ENCODE data around the gene ABCG4. TPM values are rescaled to one million over a fixed set of nuclear protein-coding genes. Genes with fewer than 3 reads are reported as not detected.

ABCG4 gene
- total and polyA plus RNA-seq, 2 of the 8 experiments (the other 6 are each of a cell fraction or from before 2014, with no cell fraction given) = 1.8 to 2.3 TPM

- Histone ChIP-seq H3K27me3 (replicated peaks in 1 of 4; ENCODE audit: control insufficient read depth in 3 of 4, extremely low read depth in 1 of 4, insufficient read depth in 3 of 4, low read length in 3 of 4) (no peaks in the 10 kb centered on the region), H2BK15ac (ENCODE audit: low read length) (no peak overlapping the region), H3K18ac (ENCODE audit: extremely low read depth, low read length) (no peak overlapping the region), H4K8ac (ENCODE audit: extremely low read depth, insufficient read depth, low read length) (no peak overlapping the region), H3K4me1 (replicated peaks in 1 of 4; ENCODE audit: control insufficient read depth in 3 of 4, insufficient read depth in 4 of 4, low read length in 3 of 4) (peaks cover 3 to 11% (median 5%) of the 10 kb centered on the region in 4 experiments; a peak in 6 of 7 replicates), H3K4ac (replicated peaks; ENCODE audit: insufficient read length, low read depth, low read length) (no peak overlapping the region), H3K79me2 (ENCODE audit: control insufficient read depth in 1 of 2, insufficient read depth in 2 of 2, low read length in 2 of 2) (peaks cover 0 to 18% of the 10 kb centered on the region in 2 experiments; a peak in 3 of 4 replicates), H3K4me2 (ENCODE audit: insufficient read depth in 1 of 2, low read depth in 2 of 2, low read length in 2 of 2) (peak overlapping the region in 1 of 2 experiments; percentile 92; a peak in 1 of 4 replicates), H2AK5ac (ENCODE audit: low read depth, low read length) (no peak overlapping the region), H3K23ac (ENCODE audit: insufficient read length) (no peak overlapping the region), H3K36me3 (ENCODE audit: control insufficient read depth in 2 of 4, insufficient read depth in 4 of 4, low read length in 3 of 4) (peaks cover 5 to 24% (median 16%) of the 10 kb centered on the region in 4 experiments; a peak in 6 of 8 replicates), H3K14ac (ENCODE audit: insufficient read length) (no peak overlapping the region), H2BK120ac (replicated peaks; ENCODE audit: low read depth, low read length) (no peak overlapping the region), H3K23me2 (ENCODE audit: low read depth, low read length) (peaks cover 17% of the 10 kb centered on the region), H4K20me1 (replicated peaks in 1 of 2; ENCODE audit: control insufficient read depth in 1 of 2, insufficient read depth in 2 of 2, low read length in 2 of 2) (peaks cover 0 to 2% of the 10 kb centered on the region in 2 experiments), H3K4me3 (ENCODE audit: extremely low read depth in 1 of 4, insufficient read depth in 2 of 4, low read depth in 3 of 4, low read length in 4 of 4) (no peak overlapping the region), H4K91ac (replicated peaks; ENCODE audit: insufficient read length, low read length) (no peak overlapping the region), H3K56ac (replicated peaks; ENCODE audit: insufficient read length, low read depth, low read length) (no peak overlapping the region), H3K27ac (ENCODE audit: low read depth, low read length) (no peak overlapping the region), H2BK5ac (ENCODE audit: low read depth, low read length) (no peak overlapping the region), H2AFZ (ENCODE audit: low read length) (no peak overlapping the region), H3K9me3 (ENCODE audit: insufficient read depth in 2 of 2, low read depth in 1 of 2, low read length in 1 of 2) (no peaks in the 10 kb centered on the region), H2BK12ac (ENCODE audit: low read depth, low read length) (no peak overlapping the region), H2BK20ac (ENCODE audit: low read length) (no peak overlapping the region), H3K9ac (replicated peaks in 1 of 4; ENCODE audit: extremely low read depth in 1 of 4, low read depth in 3 of 4, low read length in 3 of 4) (no peak overlapping the region), H4K5ac (ENCODE audit: insufficient read length, low read depth, low read length) (no peak overlapping the region), H3K79me1 (ENCODE audit: low read depth, low read length) (peaks cover 7% of the 10 kb centered on the region)
- FAIRE-seq = no peak
- DNase-seq (ENCODE audit: low read depth in 1 of 2, low spot score in 2 of 2) = no peak
- ChIA-PET POLR2A (ENCODE audit: partially characterized antibody) (interaction anchor here (8.6 kb wide), 1 partner anchor 15 kb away, joined by 141 read pairs; the partner anchor contains the start of gene HMBS), CTCF (ENCODE audit: partially characterized antibody) (interaction anchor here (0.7 to 2.8 kb wide), 12 partner anchors 9 to 308 kb away, joined by 3 to 11 read pairs (median 4); no protein-coding TSS in a partner anchor)
- WGBS, 2 experiments (ENCODE audit: extremely low coverage in 1 of 2, insufficient coverage in 1 of 2, insufficient read length in 1 of 2, insufficient replicate concordance in 2 of 2, low coverage in 1 of 2, low lambda C conversion rate in 2 of 2, missing lambda C conversion rate in 1 of 2) = 89% methylated on average over 6 of the region's 6 CpGs; no CpG with 5 or more reads in 1 of the 2 experiments
- TF ChIP-seq RFX5 (IDR thresholded peaks at IDR 0.05; ENCODE audit: borderline replicate concordance, low read depth, low read length) = no peak
- no peak for TF ChIP-seq GTF2F1 (IDR thresholded peaks at IDR 0.05; ENCODE audit: borderline replicate concordance, low read depth, low read length)
- TF ChIP-seq FOSL1 (IDR thresholded peaks at IDR 0.05; ENCODE audit: insufficient read depth, low read depth, low read length) = no peak
- TF ChIP-seq SP2 (IDR thresholded peaks at IDR 0.05; ENCODE audit: low read length) = no peak
- no peak for TF ChIP-seq JUND (IDR thresholded peaks at IDR 0.05; ENCODE audit: low read length)
- TF ChIP-seq SIRT6 (IDR thresholded peaks at IDR 0.05; ENCODE audit: low read length) = no peak
- TF ChIP-seq CREB1 (IDR thresholded peaks at IDR 0.05) = no peak
- no peak for TF ChIP-seq EP300 (IDR thresholded peaks at IDR 0.05; ENCODE audit: borderline replicate concordance in 1 of 2, low read depth in 2 of 2, low read length in 2 of 2)
- TF ChIP-seq E2F6 (IDR thresholded peaks at IDR 0.05) = no peak
- TF ChIP-seq KDM1A (IDR thresholded peaks at IDR 0.05; ENCODE audit: borderline replicate concordance, low read length) = no peak
- TF ChIP-seq, protein P1, sequence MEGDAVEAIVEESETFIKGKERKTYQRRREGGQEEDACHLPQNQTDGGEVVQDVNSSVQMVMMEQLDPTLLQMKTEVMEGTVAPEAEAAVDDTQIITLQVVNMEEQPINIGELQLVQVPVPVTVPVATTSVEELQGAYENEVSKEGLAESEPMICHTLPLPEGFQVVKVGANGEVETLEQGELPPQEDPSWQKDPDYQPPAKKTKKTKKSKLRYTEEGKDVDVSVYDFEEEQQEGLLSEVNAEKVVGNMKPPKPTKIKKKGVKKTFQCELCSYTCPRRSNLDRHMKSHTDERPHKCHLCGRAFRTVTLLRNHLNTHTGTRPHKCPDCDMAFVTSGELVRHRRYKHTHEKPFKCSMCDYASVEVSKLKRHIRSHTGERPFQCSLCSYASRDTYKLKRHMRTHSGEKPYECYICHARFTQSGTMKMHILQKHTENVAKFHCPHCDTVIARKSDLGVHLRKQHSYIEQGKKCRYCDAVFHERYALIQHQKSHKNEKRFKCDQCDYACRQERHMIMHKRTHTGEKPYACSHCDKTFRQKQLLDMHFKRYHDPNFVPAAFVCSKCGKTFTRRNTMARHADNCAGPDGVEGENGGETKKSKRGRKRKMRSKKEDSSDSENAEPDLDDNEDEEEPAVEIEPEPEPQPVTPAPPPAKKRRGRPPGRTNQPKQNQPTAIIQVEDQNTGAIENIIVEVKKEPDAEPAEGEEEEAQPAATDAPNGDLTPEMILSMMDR (IDR thresholded peaks at IDR 0.05; ENCODE audit: control extremely low read depth in 1 of 3, insufficient read depth in 1 of 3, low read depth in 1 of 3, low read length in 3 of 3) = no peak
Observed at GRCh38 chr11:119099711-119100110, 49.1 kb upstream of the ABCG4 start.

Data from H1 (cell line).